Suprapubic skin (tissue), 4 donors: Measurements from ENCODE around the gene CITED1. TPM values are rescaled to one million over a fixed set of nuclear protein-coding genes. Genes with fewer than 3 reads are reported as not detected.

Experiments
- DNase-seq, 2 donors: peaks; one replicate each; pipeline ENCODE4 v3.0.0-alpha.2; 2019; ENCODE audit warnings: low spot score in 2 of 2
- H3K27ac ChIP-seq: fragments of 200-600 bp; sonication (generic); one replicate; pipeline ENCODE4 v1.5.1; 2019
- H3K27me3 ChIP-seq: fragments of 200-600 bp; sonication (generic); one replicate; pipeline ENCODE4 v1.5.1; 2019
- H3K36me3 ChIP-seq: fragments of 200-600 bp; sonication (generic); one replicate; pipeline ENCODE4 v1.5.1; 2019
- H3K4me1 ChIP-seq: fragments of 200-600 bp; sonication (generic); one replicate; pipeline ENCODE4 v1.5.1; 2019
- H3K4me3 ChIP-seq: fragments of 200-600 bp; sonication (generic); one replicate; pipeline ENCODE4 v1.5.1; 2019; ENCODE audit warnings: mild to moderate bottlenecking
- H3K9me3 ChIP-seq: fragments of 200-600 bp; sonication (generic); one replicate; pipeline ENCODE4 v1.5.1; 2019
- CTCF ChIP-seq, 2 donors: fragments of 200-600 bp in 1 of 2; fragments of 450-650 bp in 1 of 2; sonication (generic) in 1 of 2; IDR thresholded peaks; one replicate each; pipeline ENCODE4 v1.5.1; 2016 to 2019; ENCODE audit warnings: antibody characterized with exemption in 2 of 2, mild to moderate bottlenecking in 1 of 2, moderate library complexity in 1 of 2
- EP300 ChIP-seq: sonication (generic); formaldehyde crosslinking; IDR thresholded peaks from one replicate; pipeline ENCODE4 v1.6.1; 2017; ENCODE audit warnings: antibody characterized with exemption
- POLR2A ChIP-seq, 2 donors: fragments of 450-650 bp; IDR thresholded peaks; one replicate each; pipeline ENCODE4 v1.6.1; 2017; ENCODE audit warnings: antibody characterized with exemption in 2 of 2, mild to moderate bottlenecking in 2 of 2, moderate library complexity in 2 of 2
- POLR2AphosphoS5 ChIP-seq, 3 donors: sonication (generic); formaldehyde crosslinking; IDR thresholded peaks; one replicate each; pipeline ENCODE4 v1.6.1; 2017; ENCODE audit warnings: antibody characterized with exemption in 3 of 3
- WGBS: methylation state at CpG from one replicate; pipeline ENCODE4 v1.1.5; 2018; 5-methylcytosine and 5-hydroxymethylcytosine counted together
- total RNA-seq, 4 donors: library from RNA; depleted of rRNA; stranded (reverse); fragments of >200 nt; gene quantifications; one replicate each; pipeline ENCODE4 v1.1.0, GENCODE V29; 2016

Gene CITED1
- total RNA-seq, 4 donors from 2014 or later = 0.76 to 3.0 TPM; not detected in 2

DNA sequence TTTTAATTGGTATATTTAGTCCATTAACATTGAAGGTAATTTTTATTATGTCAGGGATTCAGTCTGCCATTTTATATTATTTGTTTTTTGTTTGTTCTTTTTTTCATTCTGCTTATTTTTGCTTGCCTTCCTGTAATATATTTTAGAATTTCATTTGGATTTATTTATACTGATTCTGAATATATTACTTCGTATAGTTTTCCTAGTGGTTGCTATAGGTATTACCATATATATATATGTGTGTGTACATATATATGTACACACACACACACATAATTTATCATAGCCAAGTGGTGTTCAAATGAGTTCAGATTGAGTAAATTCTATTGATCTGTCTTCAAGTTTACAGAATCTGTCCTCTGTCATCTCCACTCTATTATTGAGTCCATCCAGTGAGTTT, 11.2 kb downstream of the CITED1 start:
- Histone ChIP-seq H3K27ac (no peak overlapping the region), H3K4me1 (no peaks in the 10 kb centered on the region), H3K36me3 (no peaks in the 10 kb centered on the region), H3K9me3 (no peaks in the 10 kb centered on the region), H3K27me3 (no peaks in the 10 kb centered on the region), H3K4me3 (no peak overlapping the region)
- 57% methylated on average over 1 of the region's 1 CpG for WGBS
- no peak for TF ChIP-seq CTCF (IDR thresholded peaks at IDR 0.05)
- no peak for TF ChIP-seq EP300
- no peak for TF ChIP-seq POLR2AphosphoS5 (IDR thresholded peaks at IDR 0.05)
- TF ChIP-seq POLR2A (IDR thresholded peaks at IDR 0.05) = no peak
- no peak for DNase-seq

DNA sequence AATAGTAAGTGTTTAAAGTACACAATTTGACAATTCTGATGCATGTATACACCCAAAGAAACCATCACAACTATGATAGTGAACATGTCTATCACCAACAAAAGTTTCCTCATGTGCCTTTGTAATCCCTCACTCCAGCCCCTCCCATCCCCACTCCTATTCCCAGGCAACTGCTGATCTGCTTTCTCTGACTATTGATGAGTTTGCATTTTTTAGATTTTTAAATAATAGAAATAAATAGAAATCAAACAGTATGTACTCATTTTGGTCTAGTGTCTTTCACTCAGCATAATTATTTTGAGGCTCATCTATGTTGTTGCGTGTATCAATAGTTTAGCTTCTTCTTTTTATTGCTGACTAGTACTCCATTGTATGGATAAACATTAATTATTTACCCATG, 23.4 kb downstream of the CITED1 start:
- H3K27me3 ChIP-seq = no peaks in the 10 kb centered on the region
- H3K27ac ChIP-seq = no peak overlapping the region
- DNase-seq = no peak
- no peaks in the 10 kb centered on the region for H3K9me3 ChIP-seq
- 100% methylated on average over 1 of the region's 1 CpG for WGBS
- H3K36me3 ChIP-seq = no peaks in the 10 kb centered on the region
- H3K4me1 ChIP-seq = no peaks in the 10 kb centered on the region
- no peak for TF ChIP-seq EP300
- TF ChIP-seq CTCF (IDR thresholded peaks at IDR 0.05) = no peak
- TF ChIP-seq POLR2A (IDR thresholded peaks at IDR 0.05) = no peak
- TF ChIP-seq POLR2AphosphoS5 (IDR thresholded peaks at IDR 0.05) = no peak
- H3K4me3 ChIP-seq = no peak overlapping the region

DNA sequence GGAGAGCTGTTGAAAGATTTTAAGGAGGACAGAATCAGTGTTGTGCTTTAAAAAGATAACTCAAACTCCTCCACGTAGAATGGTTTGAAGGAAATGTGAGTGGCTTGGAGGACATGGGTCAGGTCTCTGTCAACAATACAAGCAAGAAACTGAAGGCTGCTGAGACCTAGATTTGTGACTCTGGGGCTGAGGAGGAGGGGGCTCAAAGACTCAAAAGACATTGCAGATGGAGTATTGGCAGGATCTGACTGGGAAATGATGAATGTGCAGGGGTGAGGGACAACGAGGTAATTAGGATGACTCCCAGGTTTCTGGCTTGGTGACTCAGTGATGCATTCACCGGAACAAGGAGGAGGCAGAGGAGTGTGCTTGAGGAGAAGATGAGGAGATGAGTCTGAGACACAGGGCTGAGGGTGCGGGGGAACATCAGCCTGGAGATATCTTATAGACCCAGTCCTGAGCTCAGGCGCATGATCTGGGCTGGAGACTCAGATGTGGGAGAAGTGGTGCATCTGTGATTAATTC, 25.3 kb downstream of the CITED1 start:
- Histone ChIP-seq H3K4me3 (no peak overlapping the region), H3K27ac (no peak overlapping the region), H3K9me3 (no peaks in the 10 kb centered on the region), H3K27me3 (no peaks in the 10 kb centered on the region), H3K4me1 (peaks cover 7% of the 10 kb centered on the region), H3K36me3 (no peaks in the 10 kb centered on the region)
- DNase-seq = no peak
- 65% methylated on average over 5 of the region's 5 CpGs for WGBS
- TF ChIP-seq POLR2A (IDR thresholded peaks at IDR 0.05) (no peak), POLR2AphosphoS5 (IDR thresholded peaks at IDR 0.05) (no peak), CTCF (IDR thresholded peaks at IDR 0.05) (no peak), EP300 (no peak)

- Histone ChIP-seq H3K27me3 (no peaks in the 10 kb centered on the region), H3K36me3 (peaks cover 24% of the 10 kb centered on the region), H3K4me1 (peaks cover 30% of the 10 kb centered on the region), H3K9me3 (no peaks in the 10 kb centered on the region), H3K27ac (peak overlapping the region; percentile 83), H3K4me3 (peak overlapping the region; percentile 69)
- TF ChIP-seq EP300 (no peak), POLR2AphosphoS5 (IDR thresholded peaks at IDR 0.05) (no peak)
- DNase-seq = no peak
- WGBS = 0% methylated on average over 16 of the region's 18 CpGs
Observed at GRCh38 chrX:72276478-72276953, 29.2 kb downstream of the CITED1 start.

DNA sequence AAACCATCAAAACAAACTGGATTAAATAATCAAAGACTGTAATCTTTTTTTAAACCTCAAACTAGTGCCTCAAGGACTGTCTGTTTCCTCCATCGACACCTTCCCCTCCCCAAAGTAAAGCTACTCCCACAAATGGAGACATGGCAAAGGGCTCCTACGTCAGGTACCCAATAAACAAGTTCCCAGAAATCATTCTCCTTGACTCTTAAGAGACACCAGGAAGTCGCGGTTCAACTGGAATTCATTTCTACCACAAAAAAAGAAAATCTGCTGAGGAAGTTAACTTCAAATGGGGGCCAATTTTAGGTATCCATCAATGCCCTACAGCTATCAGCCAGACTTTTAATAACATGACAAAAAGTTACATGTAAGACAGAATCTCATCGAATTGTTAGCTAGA, 31.2 kb downstream of the CITED1 start:
- Histone ChIP-seq H3K27me3 (no peaks in the 10 kb centered on the region), H3K36me3 (peaks cover 34% of the 10 kb centered on the region), H3K4me1 (peaks cover 30% of the 10 kb centered on the region), H3K4me3 (no peak overlapping the region), H3K27ac (no peak overlapping the region), H3K9me3 (no peaks in the 10 kb centered on the region)
- no peak for DNase-seq
- WGBS = 67% methylated on average over 5 of the region's 5 CpGs
- TF ChIP-seq CTCF (IDR thresholded peaks at IDR 0.05) (no peak), POLR2A (IDR thresholded peaks at IDR 0.05) (no peak), EP300 (no peak), POLR2AphosphoS5 (IDR thresholded peaks at IDR 0.05) (no peak)

DNA sequence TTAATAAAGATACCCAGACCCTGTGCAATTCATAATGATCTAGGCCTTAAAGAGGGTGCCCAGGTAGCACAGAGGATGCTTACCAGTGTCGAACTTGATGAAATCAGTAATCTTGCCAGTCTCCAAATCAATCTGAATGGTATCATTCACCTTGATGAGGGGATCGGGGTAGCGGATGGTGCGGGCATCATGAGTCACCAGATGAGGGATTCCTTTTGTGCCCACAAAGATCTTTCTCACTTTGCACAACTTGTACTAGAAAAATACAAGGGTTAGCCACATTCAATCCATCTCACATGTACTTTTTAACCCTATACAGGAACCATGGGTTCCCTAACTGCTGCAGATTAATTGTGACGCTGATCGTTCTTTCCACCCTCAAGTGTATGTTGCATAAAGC, 32.0 kb downstream of the CITED1 start:
- H3K4me1 ChIP-seq = peaks cover 30% of the 10 kb centered on the region
- peaks cover 34% of the 10 kb centered on the region for H3K36me3 ChIP-seq
- no peak for TF ChIP-seq POLR2AphosphoS5 (IDR thresholded peaks at IDR 0.05)
- TF ChIP-seq CTCF (IDR thresholded peaks at IDR 0.05) = no peak
- no peak overlapping the region for H3K4me3 ChIP-seq
- H3K27ac ChIP-seq = no peak overlapping the region
- H3K27me3 ChIP-seq = no peaks in the 10 kb centered on the region
- H3K9me3 ChIP-seq = no peaks in the 10 kb centered on the region
- WGBS = 90% methylated on average over 6 of the region's 6 CpGs
- no peak for DNase-seq
